AG04449 (cell line): ENCODE data around the gene AP5S1.
"Not testable (repeated sequence)": the region's sequence is repeated elsewhere in the genome, so short reads cannot be mapped to it uniquely, and the experiment has no call there.

Source experiments
- CTCF ChIA-PET: fragments of 350-600 bp; formaldehyde crosslinking; extraction: SDS; loops from one replicate; lab custom pipeline; 2021; ENCODE audit warnings: antibody characterized with exemption; lab: Yijun Ruan, JAX
- POLR2A ChIA-PET: fragments of 400-600, 350-600 bp; formaldehyde crosslinking; extraction: SDS; loops from one replicate; lab custom pipeline; 2020; ENCODE audit warnings: antibody characterized with exemption, inconsistent platforms; lab: Yijun Ruan, JAX
- DNase-seq: peaks from one replicate; pipeline ENCODE4 v3.0.0-alpha.2; 2010; ENCODE audit warnings: low read depth, low spot score
- H3K4me3 ChIP-seq: 2 replicates; pipeline ENCODE4 v1.5.1; 2011; ENCODE audit warnings: low read depth, mild to moderate bottlenecking, control low read depth, low read length
- CTCF ChIP-seq: IDR thresholded peaks from one replicate; pipeline ENCODE4 v1.5.1; 2011; ENCODE audit warnings: mild to moderate bottlenecking, moderate library complexity, low read length, control low read depth, inconsistent platforms; ENCODE audit not compliant: insufficient read depth; ENCODE audit errors: missing control alignments

Gene AP5S1

GRCh38 chr20:3825526-3825925 is 5.2 kb downstream of the AP5S1 start:
- CTCF ChIA-PET, result interaction anchor here (0.9 to 1.0 kb wide), 3 partner anchors 29 to 38 kb away, joined by 3 read pairs; no protein-coding TSS in a partner anchor
- DNase-seq, result no peak
- no peak for TF ChIP-seq CTCF
- no peak overlapping the region for H3K4me3 ChIP-seq
- POLR2A ChIA-PET, result interaction anchor here (1.4 kb wide), 1 partner anchor 39 kb away, joined by 3 read pairs; the partner anchor contains the start of gene CENPB

GRCh38 chr20:3826420-3826819 is 6.1 kb downstream of the AP5S1 start:
- H3K4me3 ChIP-seq, result no peak overlapping the region
- TF ChIP-seq CTCF, result no peak
- DNase-seq, result no peak
- POLR2A ChIA-PET, result interaction anchor here (1.4 kb wide), 1 partner anchor 40 kb away, joined by 3 read pairs; the partner anchor contains the start of gene CENPB
- CTCF ChIA-PET, result interaction anchor here (1.0 to 1.5 kb wide), 3 partner anchors 8 to 45 kb away, joined by 3 to 6 read pairs (median 4); partner anchors contain the start of gene SPEF1

GRCh38 chr20:3828798-3829197 is 8.5 kb downstream of the AP5S1 start:
- ChIA-PET POLR2A (no interaction called here), CTCF (interaction anchor here (0.8 to 2.5 kb wide), 2 partner anchors 9 to 78 kb away, joined by 4 to 20 read pairs; partner anchors contain the start of gene AP5S1)
- TF ChIP-seq CTCF, result no peak
- H3K4me3 ChIP-seq, result no peak overlapping the region
- DNase-seq, result no peak

- POLR2A ChIA-PET, DNase-seq, H3K4me3 ChIP-seq: not testable (repeated sequence)
- CTCF ChIA-PET, result interaction anchor here (0.8 to 2.5 kb wide), 5 partner anchors 10 to 241 kb away, joined by 3 to 20 read pairs (median 5); partner anchors contain the start of gene AP5S1
Observed at GRCh38 chr20:3829891-3830290, 9.5 kb downstream of the AP5S1 start.

GRCh38 chr20:3836132-3836531 is 15.8 kb downstream of the AP5S1 start:
- TF ChIP-seq CTCF, result no peak
- CTCF ChIA-PET, result interaction anchor here (1.2 to 2.3 kb wide), 2 partner anchors 9 to 16 kb away, joined by 3 to 24 read pairs; partner anchors contain the start of gene AP5S1
- DNase-seq, result no peak
- no peak overlapping the region for H3K4me3 ChIP-seq
- POLR2A ChIA-PET, result no interaction called here

- no peak overlapping the region for H3K4me3 ChIP-seq
- CTCF ChIA-PET, result interaction anchor here (1.2 kb wide), 1 partner anchor 21 kb away, joined by 5 read pairs; no protein-coding TSS in a partner anchor
- POLR2A ChIA-PET, result no interaction called here
- no peak for TF ChIP-seq CTCF
- no peak for DNase-seq
Observed at GRCh38 chr20:3839328-3839727, 19.0 kb downstream of the AP5S1 start.

- CTCF ChIA-PET, result interaction anchor here (1.2 kb wide), 2 partner anchors 14 to 22 kb away, joined by 3 to 5 read pairs; no protein-coding TSS in a partner anchor
- POLR2A ChIA-PET, H3K4me3 ChIP-seq, DNase-seq: not testable (repeated sequence)
Observed at GRCh38 chr20:3840201-3840600, 19.9 kb downstream of the AP5S1 start.
